Stimulated activated CD8-positive, alpha-beta memory T cell treated with anti-CD3 and anti-CD28 coated beads, Interleukin-4, amount 100 ng/mL, for 1 hour (primary cell): ENCODE results near the gene ANTXR1.
"Not testable (repeated sequence)": the region's sequence is repeated elsewhere in the genome, so short reads cannot be mapped to it uniquely, and the experiment has no call there.

Experiments
- DNase-seq, 2 donors: peaks; one replicate each; pipeline ENCODE4 v3.0.0-alpha.2; 2020; ENCODE audit warnings: low read depth in 2 of 2, low spot score in 1 of 2

ANTXR1 gene

DNA sequence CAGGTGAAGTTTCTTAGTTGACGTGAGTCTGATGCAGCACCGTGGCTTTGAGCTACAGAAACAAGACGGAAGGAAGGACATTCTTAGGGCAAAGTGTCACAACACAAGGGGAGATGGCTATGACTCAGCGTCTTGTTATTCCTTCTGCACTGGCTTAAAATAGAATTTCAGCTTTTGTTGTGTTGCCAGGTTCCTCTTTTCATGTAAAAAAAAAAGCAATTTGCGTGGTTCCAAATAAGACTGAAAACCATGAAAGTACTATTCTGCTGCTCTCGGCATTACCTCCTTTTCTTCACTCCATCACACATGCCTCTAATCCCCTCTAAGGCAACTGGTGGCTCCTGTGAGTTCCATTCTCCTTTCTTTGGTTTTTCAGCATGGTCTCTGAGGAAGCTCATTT, 150.1 kb downstream of the ANTXR1 start:
- no peak for DNase-seq

DNA sequence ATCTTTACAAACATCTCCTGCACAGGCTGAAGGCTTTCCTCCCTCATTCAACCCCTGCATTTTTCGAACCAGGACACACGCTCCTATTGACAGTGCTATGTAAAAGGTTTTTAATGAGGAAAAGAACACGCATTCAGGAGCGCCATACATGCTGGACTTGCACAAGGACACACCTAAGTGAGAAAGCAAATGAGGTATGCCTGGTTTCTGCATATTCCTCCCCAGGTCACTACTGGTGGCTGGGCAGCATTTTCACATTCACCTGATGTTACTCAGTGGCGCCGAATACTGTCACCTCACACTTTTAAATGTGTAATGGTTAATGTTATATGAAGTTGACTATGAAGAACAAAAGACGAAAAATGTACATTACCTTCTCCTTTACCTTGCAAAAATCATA, 150.6 kb downstream of the ANTXR1 start:
- DNase-seq: no peak

DNA sequence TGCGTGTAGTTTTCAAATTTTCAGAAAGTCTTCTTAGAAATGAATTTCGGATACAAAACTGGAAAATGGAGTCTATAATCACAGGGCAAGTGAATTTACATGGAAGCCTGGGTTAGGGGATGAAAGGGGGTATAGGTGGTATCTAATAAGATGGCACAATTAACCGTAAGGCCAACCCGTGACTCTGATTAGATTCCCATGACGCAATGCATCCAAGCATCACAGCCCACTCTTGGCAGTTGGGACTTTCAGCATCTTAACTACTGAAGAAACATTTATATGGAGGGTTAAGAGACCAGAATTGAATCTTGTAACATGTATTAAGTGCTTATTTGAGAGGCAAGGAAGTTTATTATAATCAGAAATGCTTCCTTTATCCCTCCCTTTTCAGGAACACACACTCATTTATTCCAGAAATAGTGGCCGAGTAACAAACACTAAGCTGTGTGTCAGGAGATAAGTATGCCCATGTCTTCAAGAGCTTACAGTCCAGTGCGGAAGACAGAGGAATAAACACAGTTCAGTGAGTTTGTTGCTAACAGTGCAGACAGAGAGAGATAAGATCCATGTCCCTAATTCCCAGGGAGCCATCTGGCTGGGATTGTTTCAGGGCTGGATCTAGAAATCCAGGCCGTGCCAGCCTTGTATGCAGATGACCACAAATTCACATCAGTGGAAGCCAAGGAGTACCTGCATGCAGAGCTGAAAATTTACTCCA, 151.2 kb downstream of the ANTXR1 start:
- DNase-seq: no peak

DNA sequence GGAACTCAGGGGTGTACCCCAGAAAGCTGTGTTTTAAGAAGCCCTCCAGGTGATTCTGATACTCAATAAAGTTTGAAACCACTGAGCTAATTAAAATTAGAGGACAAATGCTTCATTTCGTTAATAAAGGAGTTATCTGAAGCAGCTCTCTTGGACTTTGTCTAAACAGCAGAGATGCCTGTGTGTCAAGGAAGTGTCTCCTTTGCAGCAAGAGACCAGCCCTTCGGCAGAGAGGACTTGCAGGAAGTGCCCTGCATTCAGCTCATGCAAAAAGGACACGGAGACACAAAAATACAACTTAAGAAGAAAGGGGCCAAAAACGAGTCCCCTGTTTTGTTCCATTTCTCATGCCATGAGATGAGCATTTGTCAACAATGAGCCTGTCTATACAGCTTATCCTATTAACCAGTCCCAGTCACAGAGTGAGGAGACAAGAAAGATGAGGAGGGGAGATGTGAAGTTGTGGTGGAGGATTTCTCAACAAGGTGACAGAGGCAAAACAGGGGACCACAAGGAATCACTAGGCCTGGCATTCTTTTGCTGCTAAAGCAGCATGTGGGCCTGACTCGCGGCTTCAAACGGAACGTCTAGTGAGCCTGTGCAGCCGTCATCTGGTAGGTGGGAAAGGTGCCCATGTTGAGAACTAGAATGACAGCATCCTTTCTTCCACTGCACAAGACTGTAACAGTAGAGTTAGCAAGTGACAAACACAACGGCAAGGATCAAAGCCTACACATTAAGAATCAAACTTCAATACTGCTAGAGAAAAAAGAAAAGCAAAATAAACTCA, 152.3 kb downstream of the ANTXR1 start:
- no peak for DNase-seq

DNA sequence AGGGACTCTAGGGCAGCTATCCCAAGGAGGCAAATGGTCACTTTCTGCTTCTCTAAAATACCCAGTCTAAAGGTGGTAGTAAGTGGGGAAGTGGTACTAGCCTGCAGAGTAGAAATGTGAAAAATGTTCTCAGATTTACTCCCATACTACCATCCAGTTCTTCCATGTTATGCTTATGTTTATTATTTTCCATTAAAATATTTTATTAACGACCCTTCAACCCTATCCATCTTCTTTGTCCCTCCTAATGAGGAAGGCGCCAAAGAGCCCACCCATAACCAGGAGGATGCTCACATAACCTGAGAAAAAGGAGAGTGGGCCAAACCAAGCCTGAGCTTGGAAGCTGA, 153.5 kb downstream of the ANTXR1 start:
- DNase-seq: no peak

DNA sequence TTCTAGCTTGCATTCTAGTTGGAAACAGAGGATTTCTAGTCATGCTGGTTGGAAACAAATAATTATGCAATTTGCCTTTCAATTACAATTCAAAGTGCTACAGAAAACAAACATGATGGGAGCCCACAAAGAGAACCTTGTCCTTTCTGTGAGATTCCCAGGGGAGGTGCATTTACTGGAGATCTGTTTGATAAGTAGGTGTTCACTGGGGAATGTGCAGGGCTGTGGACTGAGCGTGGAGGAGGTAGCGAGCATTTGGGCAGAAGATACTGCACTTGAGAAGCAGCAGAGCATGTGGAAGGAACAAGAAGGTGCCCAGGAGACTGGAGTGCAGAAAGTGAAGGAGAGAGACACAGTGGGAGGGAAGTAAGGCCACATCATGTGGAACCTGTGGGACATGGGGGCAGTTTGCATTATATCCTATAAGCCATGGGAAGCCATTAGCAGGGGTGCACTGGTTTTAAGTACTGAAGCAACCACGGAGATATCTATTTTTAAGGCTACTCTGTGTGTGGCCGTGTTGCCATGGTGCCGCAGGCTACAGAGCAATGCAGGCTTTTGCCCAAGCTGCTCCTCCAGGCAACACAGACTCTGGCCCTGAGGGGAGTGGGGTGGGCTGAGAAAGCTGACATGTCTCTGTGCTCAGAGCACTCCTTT, 154.0 kb downstream of the ANTXR1 start:
- DNase-seq: no peak

DNA sequence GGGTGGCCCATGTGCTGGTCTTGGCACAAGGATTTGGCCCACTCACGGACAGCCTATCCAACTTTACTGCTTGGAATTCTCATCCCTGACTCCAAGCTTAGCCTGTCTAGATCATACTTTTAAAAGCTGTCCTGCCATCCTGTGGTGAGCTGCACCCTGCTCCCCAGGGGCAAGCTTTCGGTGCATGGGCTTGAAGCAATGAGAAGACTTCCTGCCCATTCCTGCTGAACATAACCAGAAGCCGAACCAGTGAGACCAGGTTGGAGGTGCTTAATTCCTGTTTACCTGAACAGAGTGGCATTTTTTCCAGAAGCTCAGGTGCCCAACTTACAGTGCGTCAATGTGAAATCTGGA, 154.5 kb downstream of the ANTXR1 start:
- no peak for DNase-seq

DNA sequence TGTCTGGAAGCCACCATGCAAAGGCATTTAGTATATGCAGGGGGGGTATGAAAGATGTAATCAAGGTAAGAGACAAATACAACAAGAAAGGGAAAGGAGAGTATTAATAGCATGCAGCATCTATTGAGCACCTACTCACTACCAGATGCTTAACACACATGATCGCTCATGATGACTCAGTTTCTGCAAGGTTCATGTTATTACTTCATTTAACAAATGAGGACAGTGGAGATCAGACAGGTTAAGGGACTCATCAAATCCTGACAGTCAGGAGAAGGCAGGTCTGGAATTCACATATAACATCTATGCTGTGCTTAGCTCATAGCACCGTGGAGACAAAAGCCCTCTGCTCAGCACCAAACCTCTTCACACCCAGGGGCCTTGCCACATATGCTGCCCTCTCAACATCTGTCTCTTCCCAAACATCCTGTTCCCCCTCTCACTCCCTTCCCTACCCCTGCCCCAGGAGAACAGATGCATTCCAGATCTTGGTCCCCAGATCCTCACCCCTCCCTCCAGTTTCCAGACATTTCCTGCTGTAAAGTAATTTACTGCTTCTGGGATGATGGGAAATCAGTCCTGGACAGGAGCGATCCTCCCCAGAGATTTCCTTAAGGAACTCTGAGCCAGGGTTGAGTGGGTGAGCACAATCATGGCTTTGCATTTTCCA, 155.3 kb downstream of the ANTXR1 start:
- no peak for DNase-seq

DNA sequence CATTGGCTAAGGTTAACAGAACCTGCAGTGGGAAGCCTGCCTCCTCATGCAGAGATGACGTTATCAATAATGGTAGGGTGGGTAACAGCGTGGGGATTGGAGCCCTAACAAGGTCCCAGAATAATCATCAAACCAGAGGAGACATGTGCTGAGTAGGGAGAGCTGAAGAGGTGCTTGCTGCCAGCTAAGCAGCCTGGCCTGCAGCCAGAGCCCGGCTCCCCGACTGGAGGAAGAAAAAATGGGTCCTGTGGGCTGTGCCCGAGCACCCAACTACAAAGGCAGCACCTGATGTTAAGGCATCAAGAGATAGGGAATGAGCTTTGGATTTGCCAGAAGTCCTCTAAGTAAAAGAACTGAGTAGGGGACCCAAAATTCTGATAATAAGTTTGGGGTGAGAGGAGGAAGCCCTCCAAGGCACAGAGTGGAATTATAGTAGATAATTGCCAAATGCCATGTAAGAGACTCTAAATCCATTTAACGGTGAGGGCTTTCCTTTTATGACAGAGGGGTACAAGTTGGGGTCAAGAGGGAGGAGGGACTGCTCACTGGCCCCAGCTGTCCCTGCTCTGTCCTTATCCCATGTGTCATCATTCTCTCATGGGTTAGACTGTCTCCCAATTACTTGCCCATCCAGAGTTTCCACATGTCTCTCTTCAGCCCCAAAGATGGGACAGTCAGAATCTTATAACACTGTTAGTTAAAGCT, 156.1 kb downstream of the ANTXR1 start:
- no peak for DNase-seq

DNA sequence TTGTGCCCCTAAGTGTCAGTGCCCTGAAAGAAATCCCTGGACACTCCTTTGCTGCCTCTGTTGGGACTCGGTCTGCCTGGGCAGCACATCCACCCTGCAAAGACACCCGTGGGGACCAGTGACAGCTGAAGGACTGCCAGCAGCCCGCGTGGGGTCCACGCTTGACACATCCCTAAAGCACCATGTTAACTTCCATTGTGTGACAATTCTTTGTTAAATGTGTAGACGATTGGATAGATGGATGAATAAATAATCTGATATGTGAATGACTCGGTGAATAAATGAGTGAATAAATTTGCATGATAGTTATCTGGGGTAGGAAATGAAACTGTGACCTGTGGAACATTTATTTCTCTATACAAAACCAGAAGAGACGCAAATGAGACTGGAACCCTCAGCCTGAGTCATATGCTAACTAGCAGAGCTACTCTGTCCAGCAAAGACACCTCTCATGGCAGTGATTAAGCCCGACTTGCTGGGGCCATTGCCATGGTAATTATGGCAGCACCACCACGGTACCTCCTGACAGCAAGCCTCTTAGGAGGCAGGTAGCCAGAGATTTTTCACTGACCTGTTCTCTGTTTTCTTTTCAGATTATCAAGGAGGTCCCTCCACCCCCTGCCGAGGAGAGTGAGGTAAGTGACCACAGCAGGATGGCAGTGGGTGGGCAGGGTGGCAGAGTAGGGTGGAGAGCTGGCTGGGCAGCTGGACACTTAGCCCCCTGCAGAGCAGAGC, 156.8 kb downstream of the ANTXR1 start:
- no peak for DNase-seq

DNA sequence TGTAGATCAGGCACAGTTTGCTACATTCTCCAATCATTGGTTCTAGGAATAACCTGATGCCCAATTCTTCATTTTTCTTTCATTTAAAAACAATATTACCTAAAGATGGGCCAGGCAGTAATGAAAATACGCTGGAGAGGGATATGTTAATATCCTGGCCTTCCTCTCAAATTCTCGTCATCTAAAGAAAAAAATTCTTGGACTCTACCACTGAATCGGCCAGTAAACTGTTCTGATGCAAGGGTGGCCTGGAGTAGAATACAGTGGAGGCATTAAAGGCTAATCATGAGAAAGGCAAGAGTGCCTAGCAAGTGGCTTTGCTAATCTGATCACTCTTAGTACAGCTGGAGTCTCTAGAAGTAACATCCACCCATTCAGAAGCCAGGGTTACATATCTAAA, 157.7 kb downstream of the ANTXR1 start:
- no peak for DNase-seq

DNA sequence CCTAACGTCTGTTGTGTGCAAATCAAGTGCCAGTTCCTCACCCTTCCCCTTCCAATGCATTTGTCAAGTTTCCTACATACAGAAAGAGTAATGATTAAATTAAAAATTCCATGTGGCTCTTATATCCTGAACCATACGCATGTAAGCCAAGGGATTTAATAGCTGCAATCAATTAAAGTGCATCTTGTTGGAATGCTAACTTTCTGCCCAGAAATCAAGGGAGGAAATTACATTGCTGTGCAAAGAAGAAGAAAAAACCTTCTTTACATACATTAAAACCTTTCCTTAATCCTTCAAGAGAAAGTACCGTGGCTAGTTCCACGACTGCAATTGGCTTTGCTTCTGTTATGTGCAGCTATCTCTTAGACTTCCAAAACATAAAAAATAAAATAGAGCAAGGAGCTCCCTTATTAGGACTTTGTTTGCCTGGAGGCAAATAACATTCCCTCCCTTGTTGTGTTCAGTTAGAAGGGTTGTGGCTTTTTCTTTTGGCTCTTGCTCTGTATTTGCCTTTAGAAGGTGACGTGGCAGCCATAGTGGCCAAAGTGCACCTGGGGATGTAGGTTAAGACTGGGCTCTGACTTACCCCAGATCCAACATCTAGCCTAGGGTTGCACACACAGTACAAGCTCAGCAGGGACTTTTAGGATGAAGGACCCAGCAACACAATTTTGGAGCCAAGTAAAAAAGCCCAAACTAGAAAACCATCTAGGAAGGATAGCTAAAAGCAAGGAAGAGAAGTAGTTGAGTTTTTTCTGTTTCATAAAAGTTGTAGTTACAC, 158.3 kb downstream of the ANTXR1 start:
- no peak for DNase-seq

DNA sequence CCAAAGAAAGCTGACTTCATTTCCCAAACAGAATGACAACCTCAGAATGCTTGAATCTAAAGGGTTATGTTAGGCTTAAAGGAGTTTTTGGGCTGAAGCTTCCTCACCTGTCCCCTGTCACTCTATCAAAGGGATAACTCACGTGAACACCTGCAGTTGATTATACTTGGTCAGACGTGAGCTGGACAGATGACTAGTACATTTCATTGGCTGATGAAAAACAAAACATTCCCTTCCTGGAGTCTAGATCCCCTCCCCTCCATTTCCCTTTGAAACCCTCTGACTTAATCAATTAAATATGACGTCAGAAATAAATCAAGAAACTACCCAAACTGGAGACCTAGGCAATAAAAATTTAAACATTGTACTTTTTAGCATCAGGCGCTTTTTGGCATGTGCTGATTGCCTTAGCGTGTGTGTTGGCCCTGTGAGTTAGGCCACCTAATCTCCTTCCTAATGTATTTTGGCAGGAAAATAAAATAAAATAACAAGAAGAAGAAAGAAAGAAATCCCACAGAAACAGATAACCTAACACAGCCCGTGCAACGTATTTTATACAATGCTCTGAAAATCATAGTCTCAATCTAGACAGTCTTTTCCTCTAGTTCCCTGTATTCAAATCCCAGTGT, 159.0 kb downstream of the ANTXR1 start:
- no peak for DNase-seq

DNA sequence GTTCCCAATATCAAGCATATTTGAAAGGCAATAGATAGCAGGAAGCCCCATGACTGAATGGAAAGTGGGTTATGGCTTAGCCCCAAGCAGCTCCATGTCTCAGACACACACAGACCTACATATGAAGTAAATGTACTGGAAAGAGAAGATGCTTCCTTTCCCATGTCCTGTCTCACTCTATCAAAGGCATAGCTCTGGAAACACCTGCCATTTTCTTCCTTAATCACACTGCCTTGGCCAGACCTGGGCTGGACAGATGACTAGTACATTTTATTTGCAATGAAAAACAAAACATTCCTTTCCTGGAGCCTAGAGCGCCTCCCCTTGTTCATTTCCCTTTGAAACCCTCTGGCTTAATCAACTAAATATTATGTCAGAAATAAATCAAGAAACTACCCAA, 160.7 kb downstream of the ANTXR1 start:
- no peak for DNase-seq

DNA sequence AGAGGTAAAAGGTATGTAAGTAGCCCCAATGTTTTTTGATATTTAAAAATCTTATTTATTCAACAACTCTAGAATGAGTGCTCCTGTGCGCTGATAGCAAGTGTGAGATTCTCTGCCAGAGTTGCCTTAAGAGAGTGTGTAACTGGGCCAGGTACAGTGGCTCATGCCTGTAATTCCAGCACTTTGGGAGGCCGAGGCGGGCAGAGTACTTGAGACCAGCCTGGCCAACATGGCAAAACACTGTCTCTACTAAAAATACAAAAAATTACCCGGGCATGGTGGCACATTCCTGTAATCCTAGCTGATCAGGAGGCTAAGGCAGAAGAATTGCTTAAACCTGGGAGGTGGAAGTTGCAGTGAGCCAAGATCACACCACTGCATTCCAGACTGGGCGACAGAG, 161.2 kb downstream of the ANTXR1 start:
- not testable (repeated sequence) for DNase-seq

DNA sequence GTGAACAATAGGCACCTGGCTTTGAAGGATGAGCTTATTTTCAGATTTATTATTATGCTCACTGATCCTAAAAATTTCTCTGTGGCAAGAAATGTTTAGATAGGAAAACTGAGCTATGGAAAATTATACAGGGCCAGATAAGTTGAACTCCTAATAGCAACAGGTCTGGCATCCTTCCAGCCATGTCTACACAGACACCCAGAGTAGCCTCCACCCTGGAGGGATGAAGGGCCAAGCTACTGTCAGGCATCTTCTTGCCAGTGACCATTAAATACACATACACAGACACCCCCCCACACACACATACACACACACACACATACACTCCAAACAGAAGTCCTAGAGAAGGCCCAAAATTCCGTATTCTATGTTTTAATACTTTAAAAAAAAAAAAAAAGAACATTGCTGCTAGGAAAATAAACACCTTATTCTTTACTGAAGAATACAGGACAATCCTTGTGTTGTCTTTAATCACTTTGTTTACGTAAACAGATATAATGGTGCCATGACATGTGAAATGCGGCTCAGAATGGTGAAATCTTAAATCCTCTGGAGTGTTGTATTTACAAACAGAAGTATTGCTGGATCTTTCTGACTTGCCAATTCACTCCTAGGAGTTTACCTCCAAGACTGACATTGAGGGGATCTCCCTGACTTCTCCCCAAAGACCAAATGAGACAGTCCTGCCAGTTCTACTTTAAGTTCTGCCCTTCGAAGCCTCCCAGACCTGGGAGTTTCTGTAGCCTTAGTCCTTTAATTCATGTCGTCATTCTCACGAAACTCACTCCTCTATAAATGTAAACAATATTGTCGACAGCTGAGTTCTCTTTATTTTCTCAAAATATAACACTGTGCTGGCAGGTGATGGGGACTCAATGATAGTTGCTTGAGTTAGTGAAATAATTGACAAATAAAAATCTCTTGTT, 163.1 kb downstream of the ANTXR1 start:
- DNase-seq: no peak

DNA sequence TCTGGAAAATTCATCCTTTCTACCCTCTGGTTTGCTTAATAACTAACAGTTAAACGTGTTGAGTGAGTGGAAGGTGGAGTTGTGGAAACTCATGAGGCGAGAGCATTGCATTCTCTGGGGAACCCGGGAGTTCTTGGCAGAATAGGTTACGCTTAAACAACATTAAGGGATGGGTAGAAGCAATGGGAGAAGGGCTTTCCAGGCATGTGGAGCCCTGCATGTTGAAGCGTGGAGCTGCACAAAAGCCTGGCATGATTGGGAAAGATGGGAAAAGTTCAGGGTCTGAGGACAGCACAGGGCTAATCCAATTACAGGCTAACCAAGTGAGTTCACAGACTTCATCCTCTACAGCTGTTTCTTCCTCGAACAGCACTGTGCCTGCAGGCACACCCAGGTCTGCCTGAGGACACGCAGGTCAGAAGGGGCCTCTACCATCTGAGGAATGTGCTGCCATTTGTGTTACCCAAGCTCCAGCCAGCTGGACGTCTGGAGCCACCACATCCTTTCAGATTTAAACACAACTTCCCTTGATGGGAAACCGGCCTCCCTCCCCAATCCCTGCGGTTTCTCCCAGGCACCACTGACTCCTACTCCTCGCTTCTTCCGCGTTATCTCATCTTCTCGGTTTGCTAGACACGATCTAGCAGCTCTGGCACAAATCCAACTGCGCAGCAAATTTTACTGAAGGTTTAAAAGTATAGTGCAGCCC, 164.2 kb downstream of the ANTXR1 start:
- no peak for DNase-seq
